Bronchial epithelial cell (primary cell): Measurements from ENCODE around the gene EBPL. TPM values are rescaled to one million over a fixed set of nuclear protein-coding genes. Genes with fewer than 3 reads are reported as not detected.

Experiments
- DNase-seq: peaks from one replicate; pipeline ENCODE4 v3.0.0-alpha.2; 2010; ENCODE audit warnings: low read depth
- FAIRE-seq: peaks from 2 replicates; lab custom pipeline; 2011; peaks lifted over from hg19 to GRCh38; lab: Jason Lieb, UNC
- H3K27me3 ChIP-seq: 2 replicates; pipeline ENCODE4 v1.5.1; 2011; ENCODE audit warnings: low read length; ENCODE audit not compliant: control insufficient read depth, insufficient read depth
- H3K36me3 ChIP-seq: 2 replicates; pipeline ENCODE4 v1.5.1; 2011; ENCODE audit warnings: low read length; ENCODE audit not compliant: control insufficient read depth, insufficient read depth
- H3K4me3 ChIP-seq: 2 replicates; pipeline ENCODE4 v1.5.1; 2011; ENCODE audit warnings: mild to moderate bottlenecking, low read depth, low read length, control low read depth
- total RNA-seq: library from RNA; depleted of rRNA; stranded (reverse); fragments of >200 nt; gene quantifications from 2 replicates; pipeline ENCODE4 v1.2.1, GENCODE V29; 2014
- TF ChIP-seq, protein P1 (sequence below): IDR thresholded peaks from 2 replicates; pipeline ENCODE4 v1.5.1; 2011; ENCODE audit warnings: mild to moderate bottlenecking, moderate library complexity, low read length, control low read depth, inconsistent platforms; ENCODE audit not compliant: insufficient read depth, severe bottlenecking

The EBPL gene
- total RNA-seq, 1 donor from 2014 or later = 146 TPM

DNA sequence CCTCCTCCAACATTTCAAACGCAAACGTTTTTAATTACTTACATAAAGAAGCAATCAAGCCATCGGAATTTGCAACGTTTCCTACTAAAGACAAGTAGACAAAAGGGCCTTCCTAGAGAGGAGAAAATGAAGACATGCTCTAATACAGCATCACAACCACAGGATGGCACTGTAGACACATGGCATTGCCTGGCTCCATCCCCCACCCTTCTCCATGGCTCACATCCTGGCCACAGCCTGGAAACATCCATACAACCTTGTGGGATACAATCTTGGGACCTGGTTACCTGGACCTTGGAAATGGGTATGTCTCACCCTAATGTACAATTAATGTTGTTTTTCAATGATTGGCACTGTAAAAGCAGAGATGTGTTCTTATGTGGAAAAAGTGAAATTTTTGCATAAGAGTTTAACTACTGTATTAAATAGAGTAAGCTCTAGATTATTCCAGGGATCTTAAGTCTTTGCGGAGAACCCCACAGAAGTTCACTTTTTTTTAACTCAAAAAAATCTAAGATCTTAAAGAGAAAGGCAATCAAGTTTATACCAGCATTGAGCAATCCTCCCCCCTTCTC is 21.5 kb downstream of the EBPL start:
- TF ChIP-seq, protein P1, sequence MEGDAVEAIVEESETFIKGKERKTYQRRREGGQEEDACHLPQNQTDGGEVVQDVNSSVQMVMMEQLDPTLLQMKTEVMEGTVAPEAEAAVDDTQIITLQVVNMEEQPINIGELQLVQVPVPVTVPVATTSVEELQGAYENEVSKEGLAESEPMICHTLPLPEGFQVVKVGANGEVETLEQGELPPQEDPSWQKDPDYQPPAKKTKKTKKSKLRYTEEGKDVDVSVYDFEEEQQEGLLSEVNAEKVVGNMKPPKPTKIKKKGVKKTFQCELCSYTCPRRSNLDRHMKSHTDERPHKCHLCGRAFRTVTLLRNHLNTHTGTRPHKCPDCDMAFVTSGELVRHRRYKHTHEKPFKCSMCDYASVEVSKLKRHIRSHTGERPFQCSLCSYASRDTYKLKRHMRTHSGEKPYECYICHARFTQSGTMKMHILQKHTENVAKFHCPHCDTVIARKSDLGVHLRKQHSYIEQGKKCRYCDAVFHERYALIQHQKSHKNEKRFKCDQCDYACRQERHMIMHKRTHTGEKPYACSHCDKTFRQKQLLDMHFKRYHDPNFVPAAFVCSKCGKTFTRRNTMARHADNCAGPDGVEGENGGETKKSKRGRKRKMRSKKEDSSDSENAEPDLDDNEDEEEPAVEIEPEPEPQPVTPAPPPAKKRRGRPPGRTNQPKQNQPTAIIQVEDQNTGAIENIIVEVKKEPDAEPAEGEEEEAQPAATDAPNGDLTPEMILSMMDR = peak; percentile 75
- H3K36me3 ChIP-seq = peaks cover 12% of the 10 kb centered on the region
- no peaks in the 10 kb centered on the region for H3K27me3 ChIP-seq
- DNase-seq (peak; percentile 70), FAIRE-seq (peak; percentile 58)
- no peak overlapping the region for H3K4me3 ChIP-seq

DNA sequence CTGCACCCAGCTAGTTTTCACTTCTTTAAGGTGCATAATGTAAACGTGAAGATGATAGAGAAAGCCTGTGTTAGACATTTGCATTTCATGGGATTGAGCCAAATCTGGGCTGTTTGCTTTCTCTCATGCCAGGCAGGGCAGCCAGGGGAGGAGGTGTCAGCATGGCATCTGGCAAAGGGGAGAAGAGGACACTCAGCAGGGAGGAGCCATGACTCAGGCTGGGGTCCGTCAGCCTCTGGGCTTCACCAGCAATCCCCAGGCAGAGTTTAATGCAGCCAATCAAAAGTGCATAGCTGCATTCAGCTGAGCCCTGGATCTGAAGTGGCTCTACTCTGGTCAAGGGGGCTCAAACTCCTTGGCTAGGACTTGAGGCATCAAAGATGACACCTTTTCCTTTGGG is 23.5 kb downstream of the EBPL start:
- peaks cover 13% of the 10 kb centered on the region for H3K36me3 ChIP-seq
- H3K27me3 ChIP-seq = no peaks in the 10 kb centered on the region
- TF ChIP-seq, protein P1 = no peak
- DNase-seq = no peak
- H3K4me3 ChIP-seq = no peak overlapping the region
- FAIRE-seq = no peak

DNA sequence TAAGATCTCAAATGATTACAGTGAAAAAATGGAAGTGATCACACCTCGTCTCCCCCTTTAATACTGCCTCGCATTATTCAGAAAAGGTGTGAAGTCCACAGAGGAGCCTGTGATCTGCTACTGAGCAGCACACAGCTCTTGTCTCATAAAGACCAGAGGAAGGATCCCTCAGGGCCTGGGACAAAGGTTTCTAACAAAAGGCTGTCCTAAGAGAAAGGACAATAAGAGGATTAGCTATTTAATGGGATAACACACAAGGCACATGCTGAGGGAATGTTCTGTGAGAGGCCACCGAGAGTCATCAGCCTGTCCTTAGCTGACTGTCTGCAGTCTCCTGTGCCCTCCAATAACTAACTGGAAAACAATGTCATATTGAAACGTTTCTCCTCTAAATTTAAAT is 26.7 kb downstream of the EBPL start:
- DNase-seq (no peak), FAIRE-seq (no peak)
- H3K27me3 ChIP-seq = no peaks in the 10 kb centered on the region
- no peak overlapping the region for H3K4me3 ChIP-seq
- TF ChIP-seq, protein P1 = no peak
- peaks cover 20% of the 10 kb centered on the region for H3K36me3 ChIP-seq

DNA sequence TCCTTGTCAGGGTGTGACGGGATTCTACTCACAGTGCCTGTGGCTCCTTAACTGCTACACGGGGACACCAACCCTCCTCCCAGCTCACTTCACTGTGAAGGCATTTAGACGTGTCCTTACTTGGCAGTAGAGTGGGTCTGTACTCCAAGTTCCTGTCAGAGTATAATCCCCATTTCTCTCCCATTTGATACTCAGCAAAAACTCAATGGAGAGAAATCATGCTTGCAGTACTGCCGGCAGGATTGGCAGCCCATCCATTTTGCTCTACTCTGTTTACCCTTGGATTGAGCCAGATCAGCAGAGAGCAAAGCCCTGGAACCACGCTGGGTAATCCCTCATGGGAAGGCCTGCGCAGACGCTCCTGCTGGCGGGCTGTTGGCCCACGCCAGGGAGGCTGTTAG is 34.0 kb downstream of the EBPL start:
- no peak for FAIRE-seq
- TF ChIP-seq, protein P1 = no peak
- H3K36me3 ChIP-seq = peaks cover 6% of the 10 kb centered on the region
- H3K4me3 ChIP-seq = no peak overlapping the region
- no peaks in the 10 kb centered on the region for H3K27me3 ChIP-seq
- DNase-seq = no peak

DNA sequence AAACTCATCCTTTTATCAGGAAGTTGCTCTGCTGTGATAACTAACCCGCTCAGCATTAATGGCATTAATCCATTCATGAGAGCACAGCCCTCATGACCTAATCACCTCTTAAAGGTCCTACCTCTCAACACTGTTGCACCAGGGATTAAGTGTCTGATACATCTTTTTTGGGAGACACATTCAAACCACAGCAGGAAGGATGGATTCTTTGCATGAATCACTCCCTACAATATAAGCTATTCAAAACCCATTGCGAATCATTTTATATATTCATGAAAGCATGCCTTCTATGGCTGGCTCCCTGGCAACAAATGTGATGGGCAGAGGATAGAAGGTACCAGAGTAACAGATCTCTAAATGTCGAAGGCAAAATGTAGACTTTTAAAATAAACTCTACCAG is 35.4 kb downstream of the EBPL start:
- Histone ChIP-seq H3K27me3 (no peaks in the 10 kb centered on the region), H3K36me3 (peaks cover 4% of the 10 kb centered on the region), H3K4me3 (no peak overlapping the region)
- no peak for FAIRE-seq
- TF ChIP-seq, protein P1 = no peak
- DNase-seq = no peak

DNA sequence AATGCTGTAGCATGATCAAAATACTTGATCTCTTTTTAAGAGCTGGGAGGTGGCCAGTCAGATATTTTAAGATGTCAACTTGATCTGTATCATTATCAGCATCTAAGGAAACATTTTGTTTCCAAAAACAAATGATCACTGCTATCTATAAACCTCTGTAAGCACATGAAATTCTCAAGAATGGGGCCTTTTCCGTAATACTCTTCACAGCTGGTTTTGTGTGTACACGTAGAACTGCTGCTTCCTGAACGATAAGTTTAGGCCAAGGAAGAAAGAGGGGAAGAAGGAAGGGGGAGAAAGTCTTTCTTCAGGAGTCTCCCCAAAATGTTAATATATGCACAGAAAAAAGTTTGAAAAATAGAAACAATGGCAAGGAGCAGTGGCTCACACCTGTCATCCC is 37.3 kb downstream of the EBPL start:
- TF ChIP-seq, protein P1 = no peak
- no peak for FAIRE-seq
- Histone ChIP-seq H3K4me3 (no peak overlapping the region), H3K36me3 (no peaks in the 10 kb centered on the region), H3K27me3 (no peaks in the 10 kb centered on the region)
- DNase-seq = no peak
